Measurements from ENCODE around the gene GAS7.

DNA sequence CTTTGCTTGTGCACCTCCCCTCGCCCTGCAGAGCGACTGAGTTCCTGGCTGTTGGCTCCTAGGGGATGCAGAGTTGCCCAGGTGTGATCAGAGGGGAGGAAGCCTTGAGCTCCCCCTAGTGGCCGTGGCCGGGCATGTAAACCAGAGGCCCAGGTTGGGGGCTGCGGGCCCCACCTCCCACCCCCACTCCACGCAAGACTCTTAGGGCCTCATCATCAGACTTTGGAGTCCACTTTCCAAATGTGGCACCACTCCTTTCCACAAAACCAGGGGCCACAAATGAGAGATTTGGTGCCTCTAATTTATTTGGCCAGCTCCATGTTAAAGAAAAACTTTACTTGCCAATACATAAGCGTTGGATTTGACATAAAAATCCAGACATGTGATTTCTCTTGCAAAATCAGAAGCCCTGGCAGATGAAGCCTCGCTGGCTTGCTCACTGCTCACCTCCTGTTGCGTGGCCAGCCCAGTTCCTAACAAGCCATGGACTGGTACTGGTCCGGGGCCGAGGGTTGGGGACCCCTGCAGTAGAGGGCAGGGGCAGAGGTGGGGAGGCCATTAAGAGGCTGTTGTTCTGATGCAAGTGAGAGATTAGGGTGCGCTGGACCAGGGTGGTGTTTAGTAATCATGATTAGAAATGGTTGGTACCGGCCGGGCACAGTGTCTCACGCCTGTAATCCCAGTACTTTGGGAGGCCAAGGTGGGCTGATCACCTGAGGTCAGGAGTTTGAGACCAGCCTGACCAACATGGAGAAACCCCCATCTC lies 28.7 kb upstream of the GAS7 start:
- TF ChIP-seq, protein P1, sequence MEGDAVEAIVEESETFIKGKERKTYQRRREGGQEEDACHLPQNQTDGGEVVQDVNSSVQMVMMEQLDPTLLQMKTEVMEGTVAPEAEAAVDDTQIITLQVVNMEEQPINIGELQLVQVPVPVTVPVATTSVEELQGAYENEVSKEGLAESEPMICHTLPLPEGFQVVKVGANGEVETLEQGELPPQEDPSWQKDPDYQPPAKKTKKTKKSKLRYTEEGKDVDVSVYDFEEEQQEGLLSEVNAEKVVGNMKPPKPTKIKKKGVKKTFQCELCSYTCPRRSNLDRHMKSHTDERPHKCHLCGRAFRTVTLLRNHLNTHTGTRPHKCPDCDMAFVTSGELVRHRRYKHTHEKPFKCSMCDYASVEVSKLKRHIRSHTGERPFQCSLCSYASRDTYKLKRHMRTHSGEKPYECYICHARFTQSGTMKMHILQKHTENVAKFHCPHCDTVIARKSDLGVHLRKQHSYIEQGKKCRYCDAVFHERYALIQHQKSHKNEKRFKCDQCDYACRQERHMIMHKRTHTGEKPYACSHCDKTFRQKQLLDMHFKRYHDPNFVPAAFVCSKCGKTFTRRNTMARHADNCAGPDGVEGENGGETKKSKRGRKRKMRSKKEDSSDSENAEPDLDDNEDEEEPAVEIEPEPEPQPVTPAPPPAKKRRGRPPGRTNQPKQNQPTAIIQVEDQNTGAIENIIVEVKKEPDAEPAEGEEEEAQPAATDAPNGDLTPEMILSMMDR (conservative IDR thresholded peaks at IDR 0.05; ENCODE audit: low read depth in 2 of 2) = peak; percentile 90 to 92
- TF ChIP-seq JUNB (IDR thresholded peaks at IDR 0.05; ENCODE audit: unreplicated experiment) (no peak), EZH2phosphoT487 (IDR thresholded peaks at IDR 0.05; ENCODE audit: unreplicated experiment) (no peak), POLR2AphosphoS5 (IDR thresholded peaks at IDR 0.05; ENCODE audit: low read depth) (no peak), EZH2 (IDR thresholded peaks at IDR 0.05; ENCODE audit: low read depth, unreplicated experiment) (no peak), ZNF331 (CRISPR knock-in tag; IDR thresholded peaks at IDR 0.05; ENCODE audit: low read depth) (no peak), NANOG (IDR thresholded peaks at IDR 0.05; ENCODE audit: borderline replicate concordance) (no peak), CREB1 (CRISPR knock-in tag; IDR thresholded peaks at IDR 0.05; ENCODE audit: low read depth) (no peak), ZNF114 (CRISPR knock-in tag; IDR thresholded peaks at IDR 0.05) (no peak)
- TF ChIP-seq, protein P2, sequence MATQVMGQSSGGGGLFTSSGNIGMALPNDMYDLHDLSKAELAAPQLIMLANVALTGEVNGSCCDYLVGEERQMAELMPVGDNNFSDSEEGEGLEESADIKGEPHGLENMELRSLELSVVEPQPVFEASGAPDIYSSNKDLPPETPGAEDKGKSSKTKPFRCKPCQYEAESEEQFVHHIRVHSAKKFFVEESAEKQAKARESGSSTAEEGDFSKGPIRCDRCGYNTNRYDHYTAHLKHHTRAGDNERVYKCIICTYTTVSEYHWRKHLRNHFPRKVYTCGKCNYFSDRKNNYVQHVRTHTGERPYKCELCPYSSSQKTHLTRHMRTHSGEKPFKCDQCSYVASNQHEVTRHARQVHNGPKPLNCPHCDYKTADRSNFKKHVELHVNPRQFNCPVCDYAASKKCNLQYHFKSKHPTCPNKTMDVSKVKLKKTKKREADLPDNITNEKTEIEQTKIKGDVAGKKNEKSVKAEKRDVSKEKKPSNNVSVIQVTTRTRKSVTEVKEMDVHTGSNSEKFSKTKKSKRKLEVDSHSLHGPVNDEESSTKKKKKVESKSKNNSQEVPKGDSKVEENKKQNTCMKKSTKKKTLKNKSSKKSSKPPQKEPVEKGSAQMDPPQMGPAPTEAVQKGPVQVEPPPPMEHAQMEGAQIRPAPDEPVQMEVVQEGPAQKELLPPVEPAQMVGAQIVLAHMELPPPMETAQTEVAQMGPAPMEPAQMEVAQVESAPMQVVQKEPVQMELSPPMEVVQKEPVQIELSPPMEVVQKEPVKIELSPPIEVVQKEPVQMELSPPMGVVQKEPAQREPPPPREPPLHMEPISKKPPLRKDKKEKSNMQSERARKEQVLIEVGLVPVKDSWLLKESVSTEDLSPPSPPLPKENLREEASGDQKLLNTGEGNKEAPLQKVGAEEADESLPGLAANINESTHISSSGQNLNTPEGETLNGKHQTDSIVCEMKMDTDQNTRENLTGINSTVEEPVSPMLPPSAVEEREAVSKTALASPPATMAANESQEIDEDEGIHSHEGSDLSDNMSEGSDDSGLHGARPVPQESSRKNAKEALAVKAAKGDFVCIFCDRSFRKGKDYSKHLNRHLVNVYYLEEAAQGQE (IDR thresholded peaks at IDR 0.05; ENCODE audit: unreplicated experiment) = no peak
